NK-92 (cell line): ENCODE data around the gene ZNF787.
"Not testable (repeated sequence)": the region's sequence is repeated elsewhere in the genome, so short reads cannot be mapped to it uniquely, and the experiment has no call there.

Source experiments
- DNase-seq: peaks from one replicate; lab custom pipeline; 2025; ENCODE audit not compliant: unreplicated experiment; lab: John Stamatoyannopoulos, UW

Gene ZNF787

DNA sequence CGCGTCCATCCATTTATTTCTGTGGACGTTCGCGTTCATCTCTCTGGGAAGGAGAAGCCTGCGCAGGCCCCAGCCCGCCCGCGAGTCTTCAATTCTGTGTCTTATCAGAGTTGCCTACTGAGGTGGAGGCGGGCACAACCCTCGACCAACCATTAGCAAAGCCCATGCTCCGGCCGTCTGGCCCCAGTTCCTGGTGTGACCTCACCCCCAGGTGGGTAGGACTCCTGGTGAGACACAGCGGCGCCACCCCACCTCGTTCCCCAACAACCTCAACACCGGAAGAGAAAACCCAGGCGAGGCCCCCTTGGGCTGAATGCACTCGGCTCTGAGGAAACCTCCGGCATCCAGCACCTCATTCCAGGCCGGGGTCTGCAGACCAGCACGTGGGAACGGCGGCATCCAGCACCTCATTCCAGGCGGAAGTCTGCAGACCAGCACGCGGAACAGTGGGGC, 14.7 kb downstream of the ZNF787 start:
- no peak for DNase-seq

- DNase-seq, result not testable (repeated sequence)
Measured at GRCh38 chr19:56105831-56106396, 15.2 kb downstream of the ZNF787 start.

GRCh38 chr19:56105090-56105701, 15.9 kb downstream of the ZNF787 start:
- DNase-seq, result no peak

DNA sequence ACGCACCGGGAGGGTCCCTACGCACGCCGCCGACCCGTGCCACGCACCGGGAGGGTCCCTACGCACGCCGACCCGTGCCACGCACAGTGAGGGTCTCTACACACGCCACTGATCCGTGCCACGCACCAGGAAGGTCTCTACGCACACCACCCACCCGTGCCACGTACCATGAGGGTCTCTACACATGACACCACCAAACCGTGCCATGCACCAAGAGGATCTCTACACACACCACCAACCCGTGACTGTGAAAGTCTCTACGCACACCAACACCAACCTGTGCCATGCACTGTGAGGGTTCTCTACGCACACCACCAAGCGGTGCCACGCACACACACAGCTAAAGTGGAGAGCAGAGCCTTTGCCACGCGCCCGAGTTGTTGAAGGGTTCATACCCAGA, 16.7 kb downstream of the ZNF787 start:
- no peak for DNase-seq

DNA sequence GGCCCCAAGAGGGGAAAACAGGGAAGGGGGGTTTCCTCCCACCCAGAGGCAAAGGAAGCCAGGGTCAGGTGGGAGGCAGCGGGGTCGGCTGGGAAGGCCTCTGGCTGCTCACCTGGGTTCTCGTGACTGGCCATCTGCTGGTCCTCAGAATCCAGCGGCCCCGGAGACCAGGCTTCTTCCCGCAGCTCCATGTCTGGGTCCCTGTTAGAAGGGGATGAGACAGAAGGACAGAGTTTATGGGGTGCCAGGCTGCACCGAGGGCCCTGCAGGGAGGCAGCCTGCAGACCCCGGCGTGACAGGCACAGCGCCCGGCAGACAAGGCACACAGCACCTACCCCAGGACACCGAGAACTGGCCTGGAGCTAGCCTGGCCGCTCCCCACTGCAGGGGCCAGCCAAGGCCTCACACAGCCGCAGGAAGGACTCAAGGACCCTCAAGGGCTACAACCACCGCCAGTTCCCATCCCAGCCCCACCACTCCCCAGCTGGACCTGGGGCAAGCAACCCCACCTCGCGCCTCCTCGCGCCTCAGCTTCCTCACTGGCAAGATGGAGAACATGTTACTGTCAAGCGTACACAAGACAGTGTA, 18.0 kb downstream of the ZNF787 start:
- no peak for DNase-seq

GRCh38 chr19:56101746-56102535, 19.2 kb downstream of the ZNF787 start:
- no peak for DNase-seq

DNA sequence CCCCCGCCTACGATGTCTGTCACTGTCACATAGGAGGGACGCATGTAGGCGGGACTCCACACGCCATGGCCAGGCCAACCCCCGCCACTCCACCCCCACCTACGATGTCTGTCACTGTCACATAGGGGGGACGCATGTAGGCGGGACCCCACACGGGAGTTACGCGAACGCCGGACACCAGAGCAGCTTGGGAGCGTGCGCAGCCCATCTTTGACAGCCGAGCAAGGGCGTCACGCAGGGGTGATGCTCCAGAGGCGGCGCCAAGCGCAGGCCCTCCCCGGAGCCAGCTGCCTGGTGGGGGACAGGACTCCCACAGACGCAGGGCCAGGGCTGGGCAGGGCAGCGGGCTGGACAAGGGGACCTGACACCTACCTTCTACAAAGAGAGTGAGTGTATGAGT, 20.0 kb downstream of the ZNF787 start:
- no peak for DNase-seq

GRCh38 chr19:56099638-56100539, 21.2 kb downstream of the ZNF787 start:
- DNase-seq, result no peak

- DNase-seq, result no peak
Measured at GRCh38 chr19:56098731-56099568, 22.1 kb downstream of the ZNF787 start.

GRCh38 chr19:56098237-56098636, 22.9 kb downstream of the ZNF787 start:
- DNase-seq, result not testable (repeated sequence)

DNA sequence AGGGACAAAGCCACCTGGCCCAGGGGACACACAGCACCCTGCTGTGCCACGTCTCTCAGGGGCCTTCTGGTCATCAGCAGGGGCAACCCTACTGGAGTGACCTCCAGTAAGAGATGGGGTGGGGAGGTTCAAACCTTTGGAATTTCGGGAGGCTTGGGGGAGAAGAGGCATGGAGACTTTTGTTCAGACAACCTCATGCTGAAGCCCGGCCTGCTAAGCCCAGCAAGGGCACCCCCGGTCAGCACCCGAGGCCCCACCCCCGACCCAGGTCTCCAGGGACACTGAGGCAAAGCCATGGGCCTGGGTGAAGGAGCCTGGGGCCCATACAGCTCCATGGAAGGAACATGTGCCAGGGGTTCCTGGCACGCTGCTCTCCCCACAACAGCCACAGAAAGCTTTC, 23.3 kb downstream of the ZNF787 start:
- no peak for DNase-seq

GRCh38 chr19:56097306-56097705, 23.8 kb downstream of the ZNF787 start:
- DNase-seq, result no peak

DNA sequence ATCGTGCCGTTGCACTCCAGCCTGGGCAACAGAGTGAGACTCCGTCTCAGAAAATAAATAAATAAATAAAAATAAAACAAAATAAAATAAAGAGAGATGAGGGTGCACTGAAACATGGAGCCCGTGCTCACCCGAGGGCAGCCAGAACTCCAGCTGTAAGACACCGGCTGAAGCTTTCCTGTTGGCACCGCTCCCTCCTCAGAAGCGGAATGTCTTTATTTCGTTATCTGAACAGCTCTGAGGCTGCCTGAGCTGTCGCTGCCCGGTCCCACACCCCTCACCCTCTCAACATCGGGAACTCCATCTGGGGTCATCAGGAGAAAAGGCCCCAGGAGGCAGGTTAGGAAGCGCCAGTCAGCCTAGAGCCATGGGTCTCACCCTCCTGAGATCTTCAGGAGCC, 24.4 kb downstream of the ZNF787 start:
- no peak for DNase-seq

DNA sequence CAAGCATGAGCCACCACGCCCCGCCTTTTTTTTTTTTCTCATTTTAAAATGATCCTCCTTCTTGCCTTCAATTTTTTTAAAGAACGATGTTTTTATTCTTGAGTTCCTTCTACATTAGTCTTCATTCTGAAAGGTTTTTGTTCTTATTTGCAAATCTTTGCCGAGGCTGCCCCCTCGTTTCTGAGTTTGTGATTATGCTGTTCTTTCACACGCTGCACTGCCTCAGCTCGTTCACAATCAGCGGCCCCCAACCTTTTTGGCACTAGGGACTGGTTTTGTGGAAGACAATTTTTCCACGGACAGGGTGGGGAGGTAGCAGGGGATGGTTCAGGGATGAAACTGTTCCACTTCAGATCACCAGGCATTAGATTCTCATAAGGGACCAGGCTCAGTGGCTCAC, 26.6 kb downstream of the ZNF787 start:
- DNase-seq, result no peak

- DNase-seq, result no peak
Measured at GRCh38 chr19:56092685-56093631, 28.1 kb downstream of the ZNF787 start.

DNA sequence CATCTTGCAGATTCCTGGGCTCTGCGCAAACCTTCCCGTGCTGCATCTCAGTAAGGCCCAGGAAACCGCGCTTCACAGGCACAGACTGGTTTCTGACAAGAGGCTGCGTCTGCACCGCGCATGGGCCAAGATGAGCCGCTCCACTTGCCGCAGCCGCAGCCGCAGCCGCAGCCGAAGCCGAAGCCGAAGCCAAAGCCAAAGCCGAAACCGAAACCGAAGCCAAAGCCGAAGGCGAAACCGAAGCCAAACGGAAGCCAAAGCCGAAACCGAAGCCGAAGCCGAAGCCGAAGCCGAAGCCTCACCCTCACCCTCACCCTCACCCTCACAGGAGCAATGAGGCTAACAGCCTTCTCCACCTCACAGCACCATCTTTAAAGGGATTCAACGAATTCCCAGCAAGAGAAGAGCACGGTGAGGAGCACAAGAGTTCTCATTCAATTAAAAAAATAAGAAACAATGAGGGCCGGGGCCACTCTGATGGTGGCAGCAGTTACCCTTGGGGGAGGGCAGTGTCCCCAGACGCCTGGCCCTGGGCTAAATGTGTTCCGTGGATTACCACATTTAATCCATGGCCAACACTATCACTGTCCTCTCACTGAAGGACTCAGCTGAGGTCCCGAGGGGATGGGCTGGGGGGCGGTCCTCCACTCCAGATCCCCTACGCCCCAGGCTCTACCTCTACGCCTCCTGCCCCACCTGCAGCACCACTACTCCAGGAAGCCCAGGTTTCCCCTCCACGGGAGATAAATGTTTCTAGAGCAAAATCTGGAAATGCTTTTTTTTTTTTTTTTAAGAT, 29.1 kb downstream of the ZNF787 start:
- no peak for DNase-seq

- no peak for DNase-seq
Measured at GRCh38 chr19:56091066-56091490, 30.0 kb downstream of the ZNF787 start.

GRCh38 chr19:56089344-56089743, 31.8 kb downstream of the ZNF787 start:
- no peak for DNase-seq
